Measurements from ENCODE around the gene PATZ1.
A peak's percentile ranks its signal among the peaks of the same experiment; 100 is the strongest.

Gene PATZ1

DNA sequence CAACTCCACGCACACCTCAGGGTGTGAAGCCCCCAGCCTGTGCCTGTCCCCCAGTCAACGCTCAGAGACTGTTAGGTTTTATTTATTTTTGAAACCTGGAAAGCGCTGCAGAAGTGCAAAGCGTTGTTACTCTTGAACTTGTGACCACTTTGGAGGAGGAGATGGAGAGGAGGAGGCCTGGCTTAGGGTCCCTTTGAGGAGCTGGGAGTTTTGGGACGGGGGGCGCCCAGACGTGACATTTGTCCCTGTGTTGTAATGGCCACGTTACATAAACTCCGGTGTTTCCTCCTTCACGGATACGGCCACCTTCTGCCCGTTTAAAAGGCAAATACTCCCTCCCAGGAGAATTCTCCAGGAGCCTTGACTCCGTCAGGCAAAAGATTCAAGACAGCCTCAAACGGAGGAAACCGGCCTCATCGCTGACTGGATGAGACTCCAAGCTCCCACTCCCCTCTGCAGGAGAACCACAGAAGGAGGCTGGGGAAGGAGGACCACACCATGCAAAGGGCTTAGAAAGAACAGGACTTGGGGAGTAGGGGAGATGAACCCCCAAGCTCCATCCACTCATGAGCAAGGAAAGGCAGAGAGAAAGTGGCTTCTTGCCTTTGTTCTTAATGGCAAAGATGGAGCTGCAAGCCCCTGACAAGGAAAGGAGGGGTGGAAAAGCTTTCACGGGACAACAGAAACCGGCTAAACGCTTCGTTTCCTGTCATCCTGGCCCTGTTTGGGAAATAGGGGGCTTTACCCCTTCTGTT, 54.5 kb downstream of the PATZ1 start (continued):
- TF ChIP-seq, protein P1, sequence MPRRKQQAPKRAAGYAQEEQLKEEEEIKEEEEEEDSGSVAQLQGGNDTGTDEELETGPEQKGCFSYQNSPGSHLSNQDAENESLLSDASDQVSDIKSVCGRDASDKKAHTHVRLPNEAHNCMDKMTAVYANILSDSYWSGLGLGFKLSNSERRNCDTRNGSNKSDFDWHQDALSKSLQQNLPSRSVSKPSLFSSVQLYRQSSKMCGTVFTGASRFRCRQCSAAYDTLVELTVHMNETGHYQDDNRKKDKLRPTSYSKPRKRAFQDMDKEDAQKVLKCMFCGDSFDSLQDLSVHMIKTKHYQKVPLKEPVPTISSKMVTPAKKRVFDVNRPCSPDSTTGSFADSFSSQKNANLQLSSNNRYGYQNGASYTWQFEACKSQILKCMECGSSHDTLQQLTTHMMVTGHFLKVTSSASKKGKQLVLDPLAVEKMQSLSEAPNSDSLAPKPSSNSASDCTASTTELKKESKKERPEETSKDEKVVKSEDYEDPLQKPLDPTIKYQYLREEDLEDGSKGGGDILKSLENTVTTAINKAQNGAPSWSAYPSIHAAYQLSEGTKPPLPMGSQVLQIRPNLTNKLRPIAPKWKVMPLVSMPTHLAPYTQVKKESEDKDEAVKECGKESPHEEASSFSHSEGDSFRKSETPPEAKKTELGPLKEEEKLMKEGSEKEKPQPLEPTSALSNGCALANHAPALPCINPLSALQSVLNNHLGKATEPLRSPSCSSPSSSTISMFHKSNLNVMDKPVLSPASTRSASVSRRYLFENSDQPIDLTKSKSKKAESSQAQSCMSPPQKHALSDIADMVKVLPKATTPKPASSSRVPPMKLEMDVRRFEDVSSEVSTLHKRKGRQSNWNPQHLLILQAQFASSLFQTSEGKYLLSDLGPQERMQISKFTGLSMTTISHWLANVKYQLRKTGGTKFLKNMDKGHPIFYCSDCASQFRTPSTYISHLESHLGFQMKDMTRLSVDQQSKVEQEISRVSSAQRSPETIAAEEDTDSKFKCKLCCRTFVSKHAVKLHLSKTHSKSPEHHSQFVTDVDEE (CRISPR knock-in tag; IDR thresholded peaks at IDR 0.05): no peak

DNA sequence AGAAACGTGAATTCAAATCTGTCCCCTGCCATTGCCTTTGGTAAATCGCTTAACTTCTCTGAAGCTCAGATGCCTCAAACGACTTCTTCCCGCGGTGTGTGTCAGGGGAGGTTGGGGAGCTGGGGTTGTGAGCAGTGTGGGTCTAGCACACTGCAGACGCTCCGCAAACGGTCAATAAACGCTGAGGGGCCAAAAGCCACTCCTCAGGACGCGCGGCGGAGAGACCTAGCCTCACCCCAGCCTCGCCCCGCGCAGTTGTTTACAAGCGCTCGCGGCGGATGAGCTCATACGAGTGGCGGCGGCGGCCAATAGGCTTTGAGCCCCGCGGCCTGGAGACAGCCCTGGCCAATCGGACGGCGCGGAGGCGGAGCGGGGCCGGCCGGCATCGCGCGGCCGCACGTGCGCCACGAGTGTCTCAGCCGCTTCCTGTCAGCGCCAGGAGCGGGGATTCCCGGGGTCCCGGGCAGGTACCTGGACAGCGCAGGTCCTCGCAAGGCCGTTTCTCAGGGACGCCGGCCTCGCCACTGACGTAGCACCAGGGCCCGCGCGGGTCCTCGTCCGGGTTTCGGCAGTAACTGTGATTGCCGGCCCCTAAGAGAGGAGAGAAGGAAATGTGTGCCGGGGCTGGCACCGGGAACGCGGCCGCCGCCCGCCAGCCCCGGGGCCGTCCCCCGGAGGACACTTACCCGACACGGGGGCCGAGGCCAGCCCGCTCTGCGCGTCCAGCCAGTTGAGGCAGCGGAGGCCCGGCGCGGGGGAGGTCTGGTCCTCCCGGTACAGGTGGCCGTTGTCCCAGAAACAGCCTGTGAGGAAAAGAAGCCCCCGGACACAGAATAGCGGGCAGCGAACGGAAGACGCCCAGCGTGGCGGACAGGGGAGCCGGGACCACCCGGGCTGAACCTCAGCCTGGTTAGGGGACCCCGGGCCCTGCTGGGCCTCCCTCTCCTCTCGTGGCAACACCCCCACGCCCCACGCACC, 55.4 kb downstream of the PATZ1 start:
- TF ChIP-seq RARB (CRISPR knock-in tag; IDR thresholded peaks at IDR 0.05) (no peak), OSR1 (CRISPR knock-in tag; IDR thresholded peaks at IDR 0.05) (no peak), ZFP30 (CRISPR knock-in tag; IDR thresholded peaks at IDR 0.05) (no peak), BACH2 (CRISPR knock-in tag; IDR thresholded peaks at IDR 0.05; ENCODE audit: borderline replicate concordance) (no peak), ZNF70 (CRISPR knock-in tag; IDR thresholded peaks at IDR 0.05) (no peak), CSDC2 (CRISPR knock-in tag; IDR thresholded peaks at IDR 0.05) (0 out of 2 replicates have a peak, but pooled peaks have one; percentile 30), ARNTL (CRISPR knock-in tag; IDR thresholded peaks at IDR 0.05; ENCODE audit: borderline replicate concordance, low read depth) (peak; percentile 94), TCF4 (CRISPR knock-in tag; IDR thresholded peaks at IDR 0.05; ENCODE audit: borderline replicate concordance) (no peak)
- TF ChIP-seq, protein P2, sequence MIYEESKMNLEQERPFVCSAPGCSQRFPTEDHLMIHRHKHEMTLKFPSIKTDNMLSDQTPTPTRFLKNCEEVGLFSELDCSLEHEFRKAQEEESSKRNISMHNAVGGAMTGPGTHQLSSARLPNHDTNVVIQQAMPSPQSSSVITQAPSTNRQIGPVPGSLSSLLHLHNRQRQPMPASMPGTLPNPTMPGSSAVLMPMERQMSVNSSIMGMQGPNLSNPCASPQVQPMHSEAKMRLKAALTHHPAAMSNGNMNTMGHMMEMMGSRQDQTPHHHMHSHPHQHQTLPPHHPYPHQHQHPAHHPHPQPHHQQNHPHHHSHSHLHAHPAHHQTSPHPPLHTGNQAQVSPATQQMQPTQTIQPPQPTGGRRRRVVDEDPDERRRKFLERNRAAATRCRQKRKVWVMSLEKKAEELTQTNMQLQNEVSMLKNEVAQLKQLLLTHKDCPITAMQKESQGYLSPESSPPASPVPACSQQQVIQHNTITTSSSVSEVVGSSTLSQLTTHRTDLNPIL (CRISPR knock-in tag; IDR thresholded peaks at IDR 0.05; ENCODE audit: low read depth): no peak
- TF ChIP-seq, protein P3, sequence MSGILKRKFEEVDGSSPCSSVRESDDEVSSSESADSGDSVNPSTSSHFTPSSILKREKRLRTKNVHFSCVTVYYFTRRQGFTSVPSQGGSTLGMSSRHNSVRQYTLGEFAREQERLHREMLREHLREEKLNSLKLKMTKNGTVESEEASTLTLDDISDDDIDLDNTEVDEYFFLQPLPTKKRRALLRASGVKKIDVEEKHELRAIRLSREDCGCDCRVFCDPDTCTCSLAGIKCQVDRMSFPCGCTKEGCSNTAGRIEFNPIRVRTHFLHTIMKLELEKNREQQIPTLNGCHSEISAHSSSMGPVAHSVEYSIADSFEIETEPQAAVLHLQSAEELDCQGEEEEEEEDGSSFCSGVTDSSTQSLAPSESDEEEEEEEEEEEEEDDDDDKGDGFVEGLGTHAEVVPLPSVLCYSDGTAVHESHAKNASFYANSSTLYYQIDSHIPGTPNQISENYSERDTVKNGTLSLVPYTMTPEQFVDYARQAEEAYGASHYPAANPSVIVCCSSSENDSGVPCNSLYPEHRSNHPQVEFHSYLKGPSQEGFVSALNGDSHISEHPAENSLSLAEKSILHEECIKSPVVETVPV (CRISPR knock-in tag; IDR thresholded peaks at IDR 0.05): no peak
- peak; percentile 91 for ATAC-seq

DNA sequence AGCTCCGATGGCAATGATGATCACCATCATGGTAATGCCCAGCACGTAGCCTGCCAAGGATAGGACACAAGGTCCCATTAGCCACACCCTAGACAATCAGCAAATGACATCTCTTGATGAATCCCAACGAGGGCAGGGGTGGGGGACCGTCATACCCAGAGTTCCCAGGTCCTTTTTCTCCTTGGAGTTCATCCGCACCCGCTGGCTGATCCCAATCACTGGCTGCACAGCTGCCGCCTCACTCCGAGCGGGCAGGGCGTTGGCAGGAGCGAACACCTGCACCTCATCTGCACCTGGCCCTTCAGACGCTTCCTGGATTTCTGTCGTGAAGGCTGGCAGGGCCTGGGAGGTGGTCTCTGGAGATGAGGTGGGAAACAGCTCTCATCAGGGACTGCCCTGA, 56.8 kb downstream of the PATZ1 start:
- no peak for TF ChIP-seq TOX (CRISPR knock-in tag; IDR thresholded peaks at IDR 0.05; ENCODE audit: borderline replicate concordance)
- TF ChIP-seq, protein P4, sequence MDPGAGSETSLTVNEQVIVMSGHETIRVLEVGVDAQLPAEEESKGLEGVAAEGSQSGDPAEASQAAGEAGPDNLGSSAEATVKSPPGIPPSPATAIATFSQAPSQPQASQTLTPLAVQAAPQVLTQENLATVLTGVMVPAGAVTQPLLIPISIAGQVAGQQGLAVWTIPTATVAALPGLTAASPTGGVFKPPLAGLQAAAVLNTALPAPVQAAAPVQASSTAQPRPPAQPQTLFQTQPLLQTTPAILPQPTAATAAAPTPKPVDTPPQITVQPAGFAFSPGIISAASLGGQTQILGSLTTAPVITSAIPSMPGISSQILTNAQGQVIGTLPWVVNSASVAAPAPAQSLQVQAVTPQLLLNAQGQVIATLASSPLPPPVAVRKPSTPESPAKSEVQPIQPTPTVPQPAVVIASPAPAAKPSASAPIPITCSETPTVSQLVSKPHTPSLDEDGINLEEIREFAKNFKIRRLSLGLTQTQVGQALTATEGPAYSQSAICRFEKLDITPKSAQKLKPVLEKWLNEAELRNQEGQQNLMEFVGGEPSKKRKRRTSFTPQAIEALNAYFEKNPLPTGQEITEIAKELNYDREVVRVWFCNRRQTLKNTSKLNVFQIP (CRISPR knock-in tag; IDR thresholded peaks at IDR 0.05; ENCODE audit: borderline replicate concordance, low read depth): no peak
- TF ChIP-seq ARNTL (CRISPR knock-in tag; IDR thresholded peaks at IDR 0.05; ENCODE audit: borderline replicate concordance, low read depth): no peak
- TF ChIP-seq ZFP30 (CRISPR knock-in tag; IDR thresholded peaks at IDR 0.05): no peak
- no peak for ATAC-seq

DNA sequence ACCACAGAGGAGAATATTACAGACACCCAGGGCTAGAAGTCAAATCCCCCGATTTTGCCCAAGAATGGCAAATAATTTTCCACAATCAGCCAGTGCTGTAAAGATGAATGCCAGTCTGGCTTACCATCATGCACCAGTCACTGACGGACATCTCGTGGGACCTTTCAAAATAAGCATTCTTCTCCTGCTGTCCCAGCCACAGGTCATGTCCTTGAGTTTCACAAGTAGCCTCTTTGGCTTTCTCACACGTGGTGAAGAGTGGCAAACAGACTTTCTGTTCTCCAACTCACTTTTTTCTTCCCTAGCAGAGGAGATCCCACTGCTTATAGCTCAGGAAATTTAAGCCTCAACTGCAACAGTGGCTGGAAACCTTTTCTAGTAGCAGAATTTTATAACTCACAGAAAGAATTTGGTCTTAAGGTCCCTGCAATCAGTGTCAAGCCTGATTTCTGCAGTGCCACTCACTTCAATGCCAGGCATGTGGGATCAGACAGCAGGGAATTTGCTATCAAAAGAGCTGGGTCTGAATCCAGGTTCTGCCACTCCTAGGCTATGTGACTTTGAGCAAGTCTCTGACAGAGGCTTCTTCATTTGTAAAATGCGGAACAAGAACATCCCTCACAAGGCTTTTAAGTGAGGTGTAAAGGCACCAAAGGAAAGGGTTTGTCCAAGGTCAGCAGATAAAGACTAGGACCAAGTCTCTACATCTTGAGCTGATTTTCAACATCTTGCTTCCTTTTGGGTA, 57.5 kb downstream of the PATZ1 start:
- ATAC-seq: no peak
- TF ChIP-seq PPARA (CRISPR knock-in tag; IDR thresholded peaks at IDR 0.05; ENCODE audit: borderline replicate concordance) (no peak), ZNF565 (CRISPR knock-in tag; conservative IDR thresholded peaks at IDR 0.05; ENCODE audit: low read depth) (no peak), ZFP3 (CRISPR knock-in tag; IDR thresholded peaks at IDR 0.05) (no peak), ZC3H10 (CRISPR knock-in tag; IDR thresholded peaks at IDR 0.05) (no peak), GLIS3 (CRISPR knock-in tag; IDR thresholded peaks at IDR 0.05) (no peak)
